HepG2 (cell line): ENCODE data around the gene FUOM. TPM values are rescaled to one million over a fixed set of nuclear protein-coding genes. Genes with fewer than 3 reads are reported as not detected.

Source experiments
- ATAC-seq: fragments of 200-7000 bp; cut with Tn5 transposase; 3 replicates; pipeline ENCODE4 v1.9.1; 2020; ENCODE audit warnings: mild to moderate bottlenecking, moderate library complexity
- BruUV-seq: library from RNA; stranded (reverse); fragments of 400-500 nt; replicated peaks from 2 replicates; lab custom pipeline; 2021; lab: Mats Ljungman, UMichigan
- CTCF ChIA-PET: fragments of 300-600 bp; formaldehyde crosslinking; extraction: SDS; loops from one replicate; lab custom pipeline; 2021; ENCODE audit warnings: low total read pairs, inconsistent platforms, low intra/inter-chr PET ratio; lab: Yijun Ruan, JAX
- POLR2A ChIA-PET: fragments of 350-600 bp; sonication (Branson Sonifier 250); formaldehyde crosslinking; loops from one replicate; lab custom pipeline; 2020; ENCODE audit warnings: antibody characterized with exemption, inconsistent platforms; lab: Yijun Ruan, JAX
- DNase-seq: peaks from one replicate; pipeline ENCODE4 v3.0.0-alpha.2; 2015; ENCODE audit warnings: low spot score
- FAIRE-seq: peaks from 3 replicates; lab custom pipeline; 2011; peaks lifted over from hg19 to GRCh38; lab: Jason Lieb, UNC
- H2AFZ ChIP-seq: one replicate; pipeline ENCODE4 v1.6.1; 2011; ENCODE audit warnings: low read length, inconsistent platforms
- H3K27ac ChIP-seq: fragments of 300-600 bp; 3 replicates; pipeline ENCODE4 v1.8.0; 2011; ENCODE audit warnings: mixed run types, mild to moderate bottlenecking, mixed read lengths, low read length, inconsistent platforms; ENCODE audit not compliant: insufficient read depth; ENCODE audit errors: extremely low read length
- H3K27me3 ChIP-seq, 2 experiments: fragments of 200-600 bp in 1 of 2; 2 replicates in 1 of 2; 3 replicates in 1 of 2; pipeline versions ENCODE4 v1.6.0 to v1.8.0; 2011; ENCODE audit warnings: low read length in 2 of 2, mild to moderate bottlenecking in 2 of 2, moderate library complexity in 2 of 2, inconsistent platforms in 1 of 2; ENCODE audit not compliant: insufficient read depth in 2 of 2, control insufficient read depth in 1 of 2
- H3K36me3 ChIP-seq, 2 experiments: fragments of 200-600 bp in 1 of 2; replicated peaks in 1 of 2; 2 replicates in 1 of 2; 3 replicates in 1 of 2; pipeline versions ENCODE4 v1.5.1 to v1.8.0; 2011; ENCODE audit warnings: low read length in 2 of 2, inconsistent platforms in 1 of 2; ENCODE audit not compliant: insufficient read depth in 2 of 2, control insufficient read depth in 1 of 2
- H3K4me1 ChIP-seq: 2 replicates; pipeline ENCODE4 v1.5.1; 2012; ENCODE audit warnings: low read length, inconsistent platforms; ENCODE audit not compliant: insufficient read depth
- H3K4me2 ChIP-seq: 2 replicates; pipeline ENCODE4 v1.6.0; 2011; ENCODE audit warnings: low read depth, low read length, inconsistent platforms
- H3K4me3 ChIP-seq, 3 experiments: fragments of 200-600 bp in 1 of 3; sonication (generic), shearing (Covaris generic) in 1 of 3; replicated peaks in 1 of 3; 2 replicates each; pipeline ENCODE4 v1.5.1; 2011 to 2016; ENCODE audit warnings: low read length in 3 of 3, inconsistent platforms in 2 of 3, low read depth in 2 of 3, mild to moderate bottlenecking in 2 of 3, control low read depth in 1 of 3, mixed read lengths in 1 of 3; ENCODE audit not compliant: insufficient read depth in 1 of 3
- H3K79me2 ChIP-seq: one replicate; pipeline ENCODE4 v1.6.1; 2011; ENCODE audit warnings: low read length, inconsistent platforms; ENCODE audit not compliant: insufficient read depth
- H3K9ac ChIP-seq: 2 replicates; pipeline ENCODE4 v1.6.0; 2011; ENCODE audit warnings: mild to moderate bottlenecking, low read depth, low read length, inconsistent platforms; ENCODE audit not compliant: insufficient read depth
- H3K9me3 ChIP-seq: 2 replicates; pipeline ENCODE4 v1.5.1; 2012; ENCODE audit warnings: mild to moderate bottlenecking, low read length
- H4K20me1 ChIP-seq: 2 replicates; pipeline ENCODE4 v1.6.0; 2011; ENCODE audit warnings: inconsistent platforms, mild to moderate bottlenecking, low read length, moderate library complexity; ENCODE audit not compliant: insufficient read depth
- AGO2 ChIP-seq: fragments of 200-400 bp; formaldehyde crosslinking; optimal IDR thresholded peaks from 2 replicates; pipeline ENCODE3; 2017; ENCODE audit warnings: mild to moderate bottlenecking, low read depth, low read length, moderate library complexity
- AKNA ChIP-seq: sonication (generic); formaldehyde crosslinking; IDR thresholded peaks from 2 replicates; pipeline ENCODE4 v1.4.0; 2020; ENCODE audit warnings: missing genetic modification reagents, borderline replicate concordance
- RBFOX2 ChIP-seq: fragments of 200-400 bp; formaldehyde crosslinking; IDR thresholded peaks from 2 replicates; pipeline ENCODE4 v1.6.1; 2017; ENCODE audit warnings: low read depth, mild to moderate bottlenecking, low read length
- TCF7L2 ChIP-seq: IDR thresholded peaks from 2 replicates; pipeline ENCODE4 v1.6.1; 2011; ENCODE audit warnings: mild to moderate bottlenecking, low read depth, low read length, moderate library complexity
- ZNF556 ChIP-seq: sonication (generic); formaldehyde crosslinking; IDR thresholded peaks from 2 replicates; pipeline ENCODE4 v1.4.0; 2020; ENCODE audit warnings: mild to moderate bottlenecking, missing genetic modification reagents, borderline replicate concordance
- WGBS: methylation state at CpG from one replicate; pipeline ENCODE4 v1.1.6; 2017; ENCODE audit warnings: low lambda C conversion rate; 5-methylcytosine and 5-hydroxymethylcytosine counted together
- in situ Hi-C: cut with HindIII; loops from 2 replicates; pipeline ENCODE4 v1.10.0; 2017; ENCODE audit warnings: low pct_unique_long_range_greater_than_20kb; ENCODE audit not compliant: extremely low pct_ligation_motif_present
- intact Hi-C: fragments of 100-400 bp; cut with micrococcal nuclease; formaldehyde crosslinking; loops from one replicate; pipeline ENCODE4 v1.10.0; 2022; ENCODE audit not compliant: unreplicated experiment
- polyA plus RNA-seq, 8 experiments: library from polyadenylated mRNA; depleted of rRNA in 3 of 8; stranded (reverse) in 7 of 8; unstranded in 1 of 8; fragments of >200 nt; fragmentation: Illumina TruSeq in 4 of 8; extraction: Trizol in 4 of 8; gene quantifications; 2 replicates each; pipeline versions ENCODE4 v1.2.1 to v1.2.3, GENCODE V29; 2011 to 2016; ENCODE audit warnings: low read depth in 4 of 8, missing spikeins in 1 of 8, mixed read lengths in 1 of 8; ENCODE audit not compliant: insufficient read depth in 1 of 8
- total RNA-seq, 5 experiments: library from RNA; depleted of rRNA; stranded (reverse); fragments of >200 nt; fragmentation: Illumina TruSeq; extraction: Trizol; gene quantifications; 2 replicates each; pipeline ENCODE4 v1.2.3, GENCODE V29; 2016; ENCODE audit warnings: low read depth in 1 of 5

FUOM gene
- total and polyA plus RNA-seq, 2 of the 13 experiments (the other 11 are each of a cell fraction or from before 2014, with no cell fraction given): 27.5 to 60.4 TPM

- FAIRE-seq (no peak), ATAC-seq (no peak; the same call in 2 of the 3 replicates), DNase-seq (no peak)
- no peaks in the 10 kb centered on the region for H4K20me1 ChIP-seq
- no TSS peak for BruUV-seq
- TF ChIP-seq AGO2 (peak; percentile 35), ZNF556 (no peak), RBFOX2 (0 out of 2 replicates have a peak, but pooled peaks have one; percentile 26), TCF7L2 (no peak)
- H3K9ac ChIP-seq: no peak overlapping the region
- H3K4me3 ChIP-seq: no peak overlapping the region
- no peak overlapping the region for H3K4me2 ChIP-seq
- H2AFZ ChIP-seq: no peak overlapping the region
- ChIA-PET POLR2A (no interaction called here), CTCF (no interaction called here)
- intact Hi-C loops: no loop called here
- WGBS: 98% methylated on average over 10 of the region's 21 CpGs
- H3K79me2 ChIP-seq: peaks cover 14% of the 10 kb centered on the region
- no peaks in the 10 kb centered on the region for H3K27me3 ChIP-seq
- H3K4me1 ChIP-seq: no peaks in the 10 kb centered on the region
- no peaks in the 10 kb centered on the region for H3K9me3 ChIP-seq
- no peak overlapping the region for H3K27ac ChIP-seq
- in situ Hi-C loops: no loop called here
- peaks cover 11 to 51% of the 10 kb centered on the region in 2 experiments; a peak in 4 of 5 replicates for H3K36me3 ChIP-seq
These were observed 44.3 kb upstream of the FUOM start for GRCh38 chr10:133401981-133402725.

DNA sequence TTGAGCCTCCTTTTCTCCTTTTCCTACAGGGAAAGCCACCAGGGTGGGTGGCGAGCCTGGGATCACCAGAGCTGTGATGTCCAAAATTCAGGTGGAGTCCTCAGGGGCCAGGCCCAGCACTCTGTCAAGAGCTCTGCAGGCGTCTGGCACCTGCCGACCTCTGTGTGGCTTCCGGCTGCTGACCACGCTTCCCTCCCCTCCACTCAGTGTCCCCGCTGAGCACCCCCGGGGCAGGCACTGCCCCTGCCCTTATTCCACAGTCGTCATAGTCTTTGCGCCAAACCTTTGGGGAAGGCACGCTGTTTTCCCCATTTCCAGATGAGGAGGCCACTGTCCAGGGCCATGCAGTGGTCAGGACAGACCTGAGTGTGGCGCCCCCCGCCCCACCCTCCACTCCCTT, 43.7 kb upstream of the FUOM start:
- no peak; the same call in 2 of the 3 replicates for ATAC-seq
- BruUV-seq: no TSS peak

More for the DNA sequence above, 43.7 kb upstream of the FUOM start:
- TF ChIP-seq AKNA (CRISPR knock-in tag): no peak
- CTCF ChIA-PET: no interaction called here
- no peak for FAIRE-seq
- Histone ChIP-seq H2AFZ (no peak overlapping the region), H3K79me2 (peaks cover 10% of the 10 kb centered on the region), H3K27me3 (no peaks in the 10 kb centered on the region), H3K9me3 (no peaks in the 10 kb centered on the region), H3K4me2 (no peak overlapping the region), H3K27ac (no peak overlapping the region), H4K20me1 (no peaks in the 10 kb centered on the region), H3K4me1 (no peaks in the 10 kb centered on the region), H3K36me3 (peaks cover 11 to 55% of the 10 kb centered on the region in 2 experiments; a peak in 4 of 5 replicates), H3K4me3 (no peak overlapping the region), H3K9ac (no peak overlapping the region)
- intact Hi-C loops: no loop called here
- POLR2A ChIA-PET: no interaction called here
- in situ Hi-C loops: no loop called here
- 94% methylated on average over 12 of the region's 12 CpGs for WGBS
- DNase-seq: no peak
